Measurements from ENCODE around the gene FAM216B.
"Not testable (repeated sequence)": the region's sequence is repeated elsewhere in the genome, so short reads cannot be mapped to it uniquely, and the experiment has no call there.

The FAM216B gene

DNA sequence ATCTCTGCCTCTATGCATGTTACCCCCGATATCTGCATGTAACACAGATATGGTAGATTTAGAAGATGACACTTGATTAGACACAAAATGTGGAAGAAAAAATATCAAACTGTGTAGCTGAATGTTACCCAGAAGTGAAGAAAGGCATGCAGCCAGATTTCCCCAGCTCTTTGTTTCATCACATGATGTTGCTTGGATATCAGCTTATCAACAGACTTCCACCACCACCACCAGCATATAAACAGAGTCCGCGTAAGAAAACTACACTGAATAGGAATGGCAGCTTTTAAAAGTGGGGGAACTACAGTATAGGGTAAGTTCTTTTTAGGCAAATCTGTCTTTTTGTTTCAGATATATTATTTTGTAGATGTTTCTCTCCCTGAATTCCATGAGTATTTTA lies at the start of gene FAM216B:
TSS of gene FAM216B (plus strand) at position 233 of the 400 bp plus-strand sequence. CDS start 2,484 bp downstream, outside the sequence.
- no peak for DNase-seq (ENCODE audit: low read depth, low spot score)
- H3K27ac ChIP-seq = no peak within 1 kb of the TSS

DNA sequence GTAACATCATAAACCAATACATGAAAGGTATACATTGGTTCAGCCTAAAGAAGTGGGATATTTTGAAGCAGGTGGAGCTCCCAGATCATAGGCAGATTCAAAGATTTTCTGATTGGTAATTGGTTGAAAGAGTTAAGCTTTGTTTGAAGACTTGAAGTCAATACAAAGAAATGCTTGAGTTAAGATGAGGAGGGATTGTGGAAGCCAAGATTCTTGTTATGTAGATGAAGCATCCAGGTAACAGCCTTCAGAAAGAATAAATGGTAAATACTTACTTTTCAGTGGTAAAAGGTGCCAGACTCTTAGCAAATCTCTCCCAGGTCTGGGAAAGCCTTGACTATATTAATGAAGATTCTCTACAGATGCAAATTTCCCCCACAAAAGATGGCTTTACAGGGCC lies 49.3 kb upstream of the FAM216B start:
- no peak for DNase-seq (ENCODE audit: low read depth, low spot score)
- no peak overlapping the region for H3K27ac ChIP-seq

DNA sequence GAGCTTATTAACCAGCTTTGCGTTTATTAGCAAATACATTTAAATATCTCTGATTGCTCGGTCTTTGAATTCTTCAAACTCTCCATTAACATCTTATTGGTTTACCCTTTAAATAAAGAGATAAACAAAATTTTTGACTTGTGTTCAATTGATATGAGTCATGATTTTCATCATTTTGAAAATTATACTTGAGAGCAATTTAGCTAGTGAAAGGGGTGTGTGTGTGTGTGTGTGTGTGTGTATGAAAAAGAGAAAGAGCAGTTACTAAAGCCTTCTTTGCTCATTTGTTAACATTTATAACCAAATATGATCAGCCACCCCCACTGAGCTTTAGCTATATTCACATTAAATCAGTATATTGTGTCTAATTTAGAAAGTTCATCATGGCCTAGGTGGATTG lies 48.3 kb upstream of the FAM216B start:
- no peak overlapping the region for H3K27ac ChIP-seq
- no peak for DNase-seq (ENCODE audit: low read depth, low spot score)

DNA sequence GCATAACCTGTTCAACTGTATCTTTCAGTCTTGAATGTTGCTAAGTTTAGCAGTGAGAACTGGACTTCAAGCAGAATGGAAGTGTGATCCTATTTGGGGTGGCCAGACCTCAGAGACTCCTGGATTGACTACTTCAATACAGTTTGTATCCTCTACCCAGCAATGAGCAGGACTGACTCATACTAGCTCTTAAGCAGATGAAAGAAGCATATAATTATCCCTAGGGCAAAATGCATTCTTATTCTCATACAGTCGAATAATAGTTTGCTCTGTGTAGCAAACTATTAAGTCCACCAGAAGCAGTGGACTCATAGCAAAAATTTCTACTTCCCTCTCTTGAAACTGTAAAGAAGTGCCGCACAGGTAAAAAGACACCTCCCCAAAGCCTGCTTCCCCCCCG lies 46.4 kb upstream of the FAM216B start:
- H3K27ac ChIP-seq = no peak overlapping the region
- no peak for DNase-seq (ENCODE audit: low read depth, low spot score)

GRCh38 chr13:42740753-42741152 lies 40.6 kb upstream of the FAM216B start:
- H3K27ac ChIP-seq = no peak overlapping the region
- no peak for DNase-seq (ENCODE audit: low read depth, low spot score)

GRCh38 chr13:42741914-42742313 lies 39.5 kb upstream of the FAM216B start:
- no peak overlapping the region for H3K27ac ChIP-seq
- no peak for DNase-seq (ENCODE audit: low read depth, low spot score)

GRCh38 chr13:42745655-42746054 lies 35.7 kb upstream of the FAM216B start:
- no peak for DNase-seq (ENCODE audit: low read depth, low spot score)
- no peak overlapping the region for H3K27ac ChIP-seq

- H3K27ac ChIP-seq = no peak overlapping the region
These were observed 34.5 kb upstream of the FAM216B start for GRCh38 chr13:42746866-42747265.

GRCh38 chr13:42747399-42747873 lies 33.9 kb upstream of the FAM216B start:
- peak; percentile 75 for DNase-seq (ENCODE audit: low read depth, low spot score)
- H3K27ac ChIP-seq = no peak overlapping the region

More at GRCh38 chr13:42746866-42747265, 34.5 kb upstream of the FAM216B start:
- DNase-seq (ENCODE audit: low read depth, low spot score) = no peak

- no peak overlapping the region for H3K27ac ChIP-seq
- DNase-seq (ENCODE audit: low read depth, low spot score) = no peak
These were observed 30.6 kb upstream of the FAM216B start for GRCh38 chr13:42750794-42751193.

DNA sequence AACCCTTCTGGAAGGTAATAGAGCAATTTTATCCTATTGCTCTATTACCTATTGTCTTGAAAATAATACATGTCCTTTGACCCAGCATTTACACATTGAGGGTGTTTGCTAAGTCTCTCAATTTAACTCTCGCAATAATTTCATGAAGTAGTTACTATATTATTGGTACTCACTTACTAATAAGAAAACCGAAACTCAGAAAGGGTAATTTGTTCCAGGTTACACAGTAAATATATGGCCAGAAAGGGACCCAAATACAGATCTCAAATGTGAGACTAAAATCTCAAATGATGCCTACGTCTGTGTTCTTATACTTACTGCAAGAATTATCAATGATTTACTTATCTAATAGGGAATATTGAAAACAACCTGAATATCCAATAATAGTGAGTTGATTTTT lies 29.7 kb upstream of the FAM216B start:
- DNase-seq (ENCODE audit: low read depth, low spot score) = no peak
- H3K27ac ChIP-seq = no peak overlapping the region

GRCh38 chr13:42752731-42753130 lies 28.7 kb upstream of the FAM216B start:
- H3K27ac ChIP-seq = no peak overlapping the region
- DNase-seq (ENCODE audit: low read depth, low spot score) = no peak

- no peak for DNase-seq (ENCODE audit: low read depth, low spot score)
- H3K27ac ChIP-seq = no peak overlapping the region
These were observed 27.7 kb upstream of the FAM216B start for GRCh38 chr13:42753697-42754096.

- H3K27ac ChIP-seq = no peak overlapping the region
- no peak for DNase-seq (ENCODE audit: low read depth, low spot score)
These were observed 26.4 kb upstream of the FAM216B start for GRCh38 chr13:42754801-42755510.

GRCh38 chr13:42757678-42758420 lies 23.5 kb upstream of the FAM216B start:
- DNase-seq (ENCODE audit: low read depth, low spot score) = no peak
- no peak overlapping the region for H3K27ac ChIP-seq

DNA sequence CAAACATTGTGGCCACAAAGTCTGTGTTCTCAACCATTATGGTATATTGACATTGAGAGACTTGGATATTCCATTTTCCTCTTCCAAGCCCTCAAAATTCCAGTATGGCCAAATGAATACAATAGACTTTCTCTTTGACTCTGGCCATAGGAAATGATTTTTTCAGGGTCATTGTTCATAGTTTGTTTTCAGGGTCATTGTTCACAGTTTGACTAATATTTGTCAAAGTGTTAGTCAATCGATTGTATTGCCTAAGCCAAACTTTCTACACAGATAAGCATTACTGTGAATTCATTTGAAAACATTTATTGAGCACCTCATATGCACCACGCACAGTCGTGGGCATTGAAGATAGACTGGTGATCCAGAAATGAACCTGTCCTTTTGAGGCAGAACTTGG lies 22.9 kb upstream of the FAM216B start:
- no peak overlapping the region for H3K27ac ChIP-seq
- DNase-seq (ENCODE audit: low read depth, low spot score) = no peak

DNA sequence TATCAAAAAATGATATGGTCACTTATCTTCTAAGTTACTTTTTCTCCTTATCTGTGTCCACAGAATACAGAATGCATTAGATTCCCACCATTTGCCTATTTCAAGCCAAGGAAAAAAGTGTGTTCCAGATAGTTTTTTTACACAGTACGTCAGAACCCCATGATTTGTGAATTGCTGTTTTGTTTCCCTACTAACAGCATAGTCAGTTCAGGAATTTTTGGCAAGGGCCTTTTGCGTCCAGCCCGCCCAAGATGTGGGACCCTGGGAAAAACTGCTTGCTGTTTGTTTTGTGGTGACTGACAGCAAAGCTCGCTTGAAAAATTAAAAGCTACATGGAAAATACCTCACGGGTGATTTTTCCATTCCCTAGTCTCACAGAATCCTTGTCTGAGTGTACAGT lies 20.4 kb upstream of the FAM216B start:
- no peak overlapping the region for H3K27ac ChIP-seq
- DNase-seq (ENCODE audit: low read depth, low spot score) = no peak

DNA sequence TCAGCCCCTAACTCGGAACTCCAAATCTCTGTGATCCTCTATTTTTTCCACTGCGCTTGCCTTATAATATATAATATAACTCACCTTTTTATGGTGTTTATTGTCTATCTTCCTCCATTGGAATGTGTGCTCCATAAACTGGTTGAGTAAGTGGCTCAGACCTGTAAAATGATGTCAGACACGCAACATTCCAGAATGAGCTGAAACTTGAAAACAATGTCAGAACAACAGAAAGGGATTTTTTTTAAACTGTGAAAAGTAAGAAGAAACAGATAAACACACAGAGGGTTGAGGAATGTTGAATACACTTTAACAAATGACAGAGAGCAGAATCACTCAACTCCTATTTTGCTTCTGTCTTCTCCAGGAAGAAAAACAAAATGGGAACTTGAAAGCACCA lies 19.1 kb upstream of the FAM216B start:
- peak; percentile 58 for DNase-seq (ENCODE audit: low read depth, low spot score)
- peak overlapping the region; percentile 89 for H3K27ac ChIP-seq

DNA sequence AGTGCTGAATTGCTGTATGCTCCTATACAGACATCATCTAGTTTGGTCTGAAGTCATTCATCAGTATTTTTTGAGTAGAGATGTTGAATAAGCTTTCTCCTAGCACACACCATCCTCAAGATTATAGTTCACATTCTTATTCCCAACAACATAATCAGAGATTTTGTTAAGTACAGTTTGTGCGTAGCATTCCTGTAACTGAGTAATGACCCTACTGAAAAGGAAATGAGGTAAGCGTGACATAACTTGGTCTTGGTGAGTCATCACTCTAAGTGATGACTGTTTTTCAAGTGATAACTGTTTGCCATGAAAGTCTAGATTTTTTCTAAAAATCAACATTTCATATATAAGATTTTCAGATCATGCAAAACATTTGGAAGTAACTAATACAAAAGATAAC lies 18.5 kb upstream of the FAM216B start:
- peak; percentile 45 for DNase-seq (ENCODE audit: low read depth, low spot score)
- H3K27ac ChIP-seq = peak overlapping the region; percentile 89

DNA sequence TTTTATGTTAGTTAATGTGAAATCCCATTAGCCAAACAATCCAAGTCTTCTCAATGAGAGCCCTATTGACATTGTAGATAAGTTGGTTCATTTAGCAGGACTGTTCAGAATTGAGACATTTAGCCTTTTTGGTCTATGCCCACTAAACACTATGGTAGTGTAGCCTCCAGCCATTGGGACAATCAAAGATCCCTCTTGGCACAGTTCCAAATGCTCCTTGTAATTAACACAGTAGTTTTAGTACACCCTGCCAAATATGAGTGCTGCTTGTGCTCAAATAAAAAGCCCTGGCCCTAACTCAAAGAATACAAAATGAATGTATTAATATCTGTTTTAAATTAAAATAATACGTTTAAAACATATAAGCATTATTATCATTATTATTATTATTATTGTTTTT lies 15.4 kb upstream of the FAM216B start:
- H3K27ac ChIP-seq = no peak overlapping the region
- DNase-seq (ENCODE audit: low read depth, low spot score) = no peak

- DNase-seq (ENCODE audit: low read depth, low spot score) = no peak
- no peak overlapping the region for H3K27ac ChIP-seq
These were observed 11.7 kb upstream of the FAM216B start for GRCh38 chr13:42769650-42770049.

GRCh38 chr13:42776558-42776957 lies 4.8 kb upstream of the FAM216B start:
- not testable (repeated sequence) for DNase-seq (ENCODE audit: low read depth, low spot score); H3K27ac ChIP-seq

All from epithelial cell of prostate (primary cell).